HEK293T (cell line): ENCODE data around the gene GRIK4.

ENCODE experiments used
- BHLHE40 ChIP-seq: fragments of 450-650 bp; IDR thresholded peaks from 2 replicates; pipeline ENCODE4 v1.6.1; 2016; ENCODE audit warnings: mild to moderate bottlenecking, moderate library complexity, borderline replicate concordance
- FOXM1 ChIP-seq: fragments of 450-650 bp; IDR thresholded peaks from 2 replicates; pipeline ENCODE4 v1.6.1; 2017; ENCODE audit warnings: mild to moderate bottlenecking, borderline replicate concordance
- HDGF ChIP-seq: fragments of 450-650 bp; IDR thresholded peaks from 2 replicates; pipeline ENCODE4 v1.6.1; 2017; ENCODE audit warnings: antibody characterized with exemption, borderline replicate concordance
- SUZ12 ChIP-seq: fragments of 450-650 bp; IDR thresholded peaks from 2 replicates; pipeline ENCODE4 v1.6.1; 2016; ENCODE audit warnings: mild to moderate bottlenecking
- TARDBP ChIP-seq: fragments of 450-650 bp; IDR thresholded peaks from 2 replicates; pipeline ENCODE4 v1.6.1; 2016

- TF ChIP-seq BHLHE40 (no peak), FOXM1 (no peak), TARDBP (no peak), HDGF (no peak), SUZ12 (no peak)
These were observed 192.8 kb downstream of the GRIK4 start for GRCh38 chr11:120704256-120704750.
